ENCODE results near the gene SCN4A. TPM values are rescaled to one million over a fixed set of nuclear protein-coding genes. Genes with fewer than 3 reads are reported as not detected.
"Not testable (repeated sequence)": the region's sequence is repeated elsewhere in the genome, so short reads cannot be mapped to it uniquely, and the experiment has no call there.

Gene SCN4A
- total RNA-seq, 2 experiments from 2014 or later: 0.33 to 0.75 TPM

DNA sequence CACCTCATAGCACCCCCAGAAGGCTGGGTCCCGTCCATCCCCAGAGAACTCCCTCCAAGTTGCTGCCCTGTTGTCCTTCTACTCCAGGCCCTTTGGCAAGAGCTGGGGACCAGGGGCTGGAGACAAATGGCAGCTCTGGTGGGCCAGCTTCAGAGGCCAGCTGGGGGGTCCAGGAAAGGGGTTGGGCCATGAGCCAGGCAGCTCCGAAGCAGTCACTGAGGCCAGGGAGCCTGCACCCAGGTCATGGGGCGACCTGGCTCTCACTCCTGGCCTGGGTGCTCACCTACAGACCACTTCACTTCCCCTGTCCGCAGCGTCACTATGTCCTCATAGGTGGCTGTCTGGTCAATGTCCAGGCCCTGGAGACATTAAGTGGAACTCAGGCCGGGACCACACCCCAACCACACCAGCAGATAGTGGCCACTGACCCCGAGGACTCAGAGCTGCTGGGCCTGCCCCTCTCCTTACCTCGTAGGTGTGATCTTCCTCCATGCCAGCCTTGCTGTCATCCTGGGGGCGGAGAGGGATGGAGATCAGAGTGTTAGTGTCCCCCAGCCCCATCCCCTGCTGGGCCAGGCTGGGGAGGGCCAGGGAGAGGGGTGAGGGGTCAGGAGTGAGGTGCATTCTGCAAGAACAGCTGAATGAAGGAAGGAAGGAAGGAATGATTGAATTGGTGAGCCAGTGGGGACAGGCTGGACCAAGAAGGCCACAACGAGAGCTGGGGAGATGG lies 43.6 kb downstream of the SCN4A start:
- H3K9me3 Mint-ChIP-seq: no peaks in the 10 kb centered on the region
- ChIA-PET CTCF (interaction anchor here (0.9 to 2.0 kb wide), 7 partner anchors 9 to 205 kb away, joined by 3 to 8 read pairs (median 5); no protein-coding TSS in a partner anchor), POLR2A (no interaction called here)
- no peak overlapping the region for H3K4me3 Mint-ChIP-seq
- no peak for DNase-seq
- no peaks in the 10 kb centered on the region for H3K27me3 Mint-ChIP-seq
- peaks cover 17% of the 10 kb centered on the region for H3K4me1 Mint-ChIP-seq (ENCODE audit: low read depth)
- H3K27ac Mint-ChIP-seq: no peak overlapping the region
- intact Hi-C loops (cut with micrococcal nuclease): no loop called here
- H3K36me3 Mint-ChIP-seq: peaks cover 2% of the 10 kb centered on the region

DNA sequence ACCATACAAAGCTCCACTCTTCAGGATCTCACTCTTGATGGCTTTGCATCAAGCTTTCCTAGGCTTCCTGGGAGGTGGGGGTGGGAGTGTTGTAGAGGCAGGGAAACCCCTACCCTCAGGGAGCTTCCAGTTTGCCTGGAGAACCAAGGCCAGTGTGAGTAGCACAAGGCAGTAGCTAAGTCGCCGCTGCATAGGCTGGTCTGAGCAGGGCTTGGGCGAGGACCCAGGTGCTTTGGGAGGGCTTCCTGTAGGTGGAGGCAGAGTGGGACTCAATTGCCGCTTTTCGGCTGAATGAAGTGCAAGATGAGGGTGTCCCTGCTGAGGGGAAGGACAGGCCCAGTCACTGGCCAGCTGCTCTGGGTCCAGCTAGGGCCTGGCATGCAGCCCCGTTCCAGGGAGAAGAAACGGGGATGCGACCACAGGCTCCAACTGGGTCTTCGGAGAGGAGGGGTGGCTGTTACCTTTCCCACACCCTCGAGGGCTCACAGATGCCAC lies 44.5 kb downstream of the SCN4A start:
- Mint-ChIP-seq H3K9me3 (no peaks in the 10 kb centered on the region), H3K36me3 (peaks cover 2% of the 10 kb centered on the region), H3K27me3 (no peaks in the 10 kb centered on the region), H3K4me1 (ENCODE audit: low read depth) (peaks cover 17% of the 10 kb centered on the region), H3K27ac (no peak overlapping the region), H3K4me3 (no peak overlapping the region)
- ChIA-PET POLR2A (interaction anchor here (0.6 kb wide), 1 partner anchor 9 kb away, joined by 3 read pairs; no protein-coding TSS in a partner anchor), CTCF (interaction anchor here (0.9 to 2.0 kb wide), 5 partner anchors 18 to 205 kb away, joined by 3 to 6 read pairs (median 5); no protein-coding TSS in a partner anchor)
- intact Hi-C loops (cut with micrococcal nuclease): no loop called here
- no peak for DNase-seq

DNA sequence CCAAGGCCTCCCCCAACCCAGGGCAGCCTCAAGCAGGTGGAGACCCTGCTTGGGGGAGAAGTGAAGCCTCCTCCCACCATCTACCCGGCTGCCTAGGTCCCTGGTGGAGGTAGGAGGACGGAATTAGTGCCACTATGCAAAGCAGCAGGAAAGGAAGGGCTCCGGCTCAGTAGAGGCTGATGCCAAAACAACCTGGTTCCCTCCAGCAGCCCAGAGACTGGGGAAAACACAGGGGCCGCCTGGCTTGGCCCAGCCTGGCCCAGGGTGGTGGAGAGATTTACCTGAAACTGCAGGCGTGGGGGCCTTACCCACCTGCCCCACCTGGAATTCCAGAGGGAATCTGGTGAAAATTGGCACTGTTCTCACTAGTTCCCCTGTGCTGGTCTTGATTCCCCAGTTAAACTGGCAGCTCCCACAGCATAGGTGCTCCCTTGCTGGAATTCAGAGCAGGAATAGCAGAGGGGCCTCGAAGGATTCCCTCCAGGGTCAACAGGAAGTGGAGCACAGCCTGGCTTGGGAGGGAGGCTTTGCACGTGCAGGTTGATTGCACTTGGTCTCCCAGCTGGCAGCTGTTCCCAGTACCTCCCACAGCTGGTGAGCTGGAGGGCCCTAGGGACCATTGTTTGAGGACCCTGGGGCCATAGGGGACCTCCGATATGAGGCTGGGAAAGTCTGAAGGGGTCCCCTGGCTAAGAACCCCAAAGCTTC lies 45.1 kb downstream of the SCN4A start:
- Mint-ChIP-seq H3K27me3 (no peaks in the 10 kb centered on the region), H3K4me1 (ENCODE audit: low read depth) (peaks cover 16% of the 10 kb centered on the region), H3K27ac (no peak overlapping the region), H3K4me3 (no peak overlapping the region), H3K36me3 (peaks cover 2% of the 10 kb centered on the region), H3K9me3 (no peaks in the 10 kb centered on the region)
- ChIA-PET POLR2A (interaction anchor here (0.6 kb wide), 1 partner anchor 9 kb away, joined by 3 read pairs; no protein-coding TSS in a partner anchor), CTCF (interaction anchor here (0.9 to 2.0 kb wide), 5 partner anchors 19 to 206 kb away, joined by 3 to 6 read pairs (median 5); no protein-coding TSS in a partner anchor)
- intact Hi-C loops (cut with micrococcal nuclease): no loop called here
- no peak for DNase-seq

DNA sequence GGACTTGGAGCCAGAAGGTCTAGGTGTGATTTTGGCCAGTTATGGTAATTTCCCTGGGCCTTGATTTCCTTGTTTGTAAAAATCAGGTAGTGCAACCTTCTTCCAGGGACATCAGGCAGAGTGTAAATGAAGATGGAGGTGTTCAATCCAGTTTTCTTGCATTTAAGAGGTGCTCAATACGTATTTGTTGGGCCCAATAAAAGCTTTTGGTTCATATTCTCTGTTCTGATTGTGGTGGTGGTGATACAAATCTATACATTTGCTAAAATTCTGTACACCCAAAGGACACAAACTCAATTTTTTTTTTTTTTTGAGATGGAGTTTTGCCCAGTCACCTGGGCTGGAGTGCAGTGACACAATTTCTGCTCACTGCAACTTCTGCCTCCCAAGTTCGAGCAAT lies 46.6 kb downstream of the SCN4A start:
- POLR2A ChIA-PET: no interaction called here
- CTCF ChIA-PET: no interaction called here
- H3K27ac Mint-ChIP-seq: no peak overlapping the region
- H3K27me3 Mint-ChIP-seq: no peaks in the 10 kb centered on the region
- intact Hi-C loops (cut with micrococcal nuclease): no loop called here
- no peaks in the 10 kb centered on the region for H3K9me3 Mint-ChIP-seq
- no peak for DNase-seq
- H3K4me1 Mint-ChIP-seq (ENCODE audit: low read depth): peaks cover 6% of the 10 kb centered on the region
- H3K36me3 Mint-ChIP-seq: no peaks in the 10 kb centered on the region
- H3K4me3 Mint-ChIP-seq: no peak overlapping the region

DNA sequence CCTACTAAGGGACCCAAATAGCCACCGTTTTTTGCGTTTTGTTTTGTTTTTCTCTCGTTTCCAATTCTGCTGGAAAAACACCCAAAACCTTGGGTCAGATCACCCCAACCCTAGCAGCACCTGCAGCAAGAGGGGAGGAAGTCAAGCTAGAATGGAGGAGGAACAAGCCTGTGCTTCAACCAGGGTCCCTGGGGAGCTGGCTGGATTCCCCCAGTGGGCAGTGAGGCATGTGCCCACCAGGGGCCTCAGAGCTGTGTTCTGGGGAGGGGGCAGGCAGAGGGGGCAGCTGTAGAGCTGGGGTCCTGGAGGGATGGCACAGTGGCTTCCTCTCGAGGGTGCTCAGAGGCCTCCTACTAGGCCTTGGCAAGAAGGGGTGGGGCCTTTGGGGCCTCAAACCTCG lies 47.1 kb downstream of the SCN4A start:
- intact Hi-C loops (cut with micrococcal nuclease): no loop called here
- Mint-ChIP-seq H3K4me1 (ENCODE audit: low read depth) (peaks cover under 1% of the 10 kb centered on the region), H3K9me3 (no peaks in the 10 kb centered on the region), H3K27ac (no peak overlapping the region), H3K27me3 (no peaks in the 10 kb centered on the region), H3K36me3 (no peaks in the 10 kb centered on the region), H3K4me3 (no peak overlapping the region)
- DNase-seq: no peak
- CTCF ChIA-PET: interaction anchor here (1.0 to 1.1 kb wide), 3 partner anchors 13 to 65 kb away, joined by 3 to 4 read pairs (median 3); no protein-coding TSS in a partner anchor
- POLR2A ChIA-PET: no interaction called here

DNA sequence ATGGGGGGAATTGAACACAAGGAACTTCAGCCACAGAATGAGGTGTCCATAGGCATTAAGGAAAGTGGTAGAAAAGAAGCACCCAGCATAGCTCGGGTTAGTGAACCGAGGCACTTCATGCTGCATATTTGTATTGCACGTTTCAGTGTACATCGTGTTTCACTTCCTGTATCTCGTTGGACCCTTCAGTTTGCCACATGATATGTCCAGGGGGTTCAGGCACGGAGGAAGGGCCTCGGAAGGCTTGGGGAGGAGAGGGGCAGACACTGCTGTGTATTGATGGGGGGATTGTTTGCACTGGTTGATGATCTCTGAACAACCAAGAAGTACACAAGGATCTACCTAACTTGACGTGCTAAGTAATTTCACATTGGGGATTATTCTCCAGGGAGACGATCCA lies 50.3 kb downstream of the SCN4A start:
- H3K36me3 Mint-ChIP-seq; H3K27ac Mint-ChIP-seq; intact Hi-C loops (cut with micrococcal nuclease); H3K4me1 Mint-ChIP-seq (ENCODE audit: low read depth); H3K9me3 Mint-ChIP-seq; H3K27me3 Mint-ChIP-seq; POLR2A ChIA-PET; H3K4me3 Mint-ChIP-seq; DNase-seq: not testable (repeated sequence)
- CTCF ChIA-PET: interaction anchor here (0.7 to 2.3 kb wide), 5 partner anchors 11 to 140 kb away, joined by 3 to 10 read pairs (median 4); no protein-coding TSS in a partner anchor

DNA sequence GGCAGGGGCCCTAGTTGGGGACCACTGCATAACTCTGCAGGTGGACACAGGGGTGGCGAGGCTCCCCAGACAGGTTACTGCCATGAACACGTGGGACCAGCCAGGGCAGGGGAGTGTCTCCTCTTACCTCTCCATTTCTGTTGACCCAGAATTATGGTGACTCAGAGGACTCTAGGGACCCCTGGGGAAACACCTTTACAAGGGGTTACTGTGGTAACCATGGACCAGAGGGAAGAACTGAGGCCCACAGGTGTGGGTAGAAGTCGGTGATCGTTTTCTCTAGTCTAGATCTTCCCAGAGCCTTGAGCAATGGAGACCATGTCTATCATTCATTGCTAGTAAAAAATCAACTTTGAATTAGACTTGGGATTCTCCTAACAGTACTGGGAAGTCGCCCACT lies 51.9 kb downstream of the SCN4A start:
- intact Hi-C loops (cut with micrococcal nuclease); H3K27ac Mint-ChIP-seq; H3K4me3 Mint-ChIP-seq; H3K4me1 Mint-ChIP-seq (ENCODE audit: low read depth); POLR2A ChIA-PET; H3K9me3 Mint-ChIP-seq; H3K27me3 Mint-ChIP-seq; DNase-seq; H3K36me3 Mint-ChIP-seq: not testable (repeated sequence)
- CTCF ChIA-PET: interaction anchor here (1.7 to 6.5 kb wide), 10 partner anchors 9 to 361 kb away, joined by 3 to 94 read pairs (median 16); partner anchors contain the start of genes CD79B and CSHL1

DNA sequence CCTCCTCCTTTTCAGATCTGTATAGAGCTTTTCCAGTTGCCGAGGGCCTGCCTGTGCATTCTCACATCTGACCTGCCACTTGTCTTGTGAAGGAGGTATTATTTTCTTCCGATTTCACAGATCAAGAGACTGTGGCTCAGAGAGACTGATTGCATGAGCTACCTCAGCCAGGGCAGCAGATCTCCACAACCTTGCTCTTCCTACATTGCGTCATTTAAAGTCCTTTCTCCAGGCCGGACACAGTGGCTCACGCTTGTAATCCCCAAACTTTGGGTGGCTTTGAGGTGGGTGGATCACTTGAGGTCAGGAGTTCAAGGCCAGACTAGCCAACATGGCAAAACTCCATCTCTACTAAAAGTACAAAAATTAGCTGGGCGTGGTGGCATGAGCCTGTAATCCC lies 52.7 kb downstream of the SCN4A start:
- H3K9me3 Mint-ChIP-seq; POLR2A ChIA-PET; intact Hi-C loops (cut with micrococcal nuclease): not testable (repeated sequence)

DNA sequence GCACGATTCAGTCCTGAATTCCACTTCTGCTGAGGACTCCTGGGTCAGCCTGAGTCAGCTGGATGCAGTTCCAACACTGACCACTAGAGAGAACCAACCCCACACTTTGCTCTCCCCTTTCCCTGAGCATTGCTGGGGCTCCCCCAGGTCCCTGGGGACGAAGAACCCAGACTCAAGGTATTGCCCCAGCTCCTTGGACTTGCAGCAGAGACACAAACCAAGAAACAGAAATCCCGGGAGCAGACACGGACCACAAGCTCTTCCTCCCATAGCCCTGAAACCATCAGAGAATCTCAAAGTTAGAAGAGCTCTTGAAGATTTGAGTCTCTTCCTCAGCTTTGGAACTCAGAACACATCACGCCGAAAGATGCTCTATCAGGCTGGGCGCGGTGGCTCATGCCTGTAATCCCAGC lies 53.4 kb downstream of the SCN4A start:
- Mint-ChIP-seq H3K9me3 (no peaks in the 10 kb centered on the region), H3K27me3 (no peaks in the 10 kb centered on the region), H3K4me3 (peak overlapping the region; percentile 27), H3K36me3 (no peaks in the 10 kb centered on the region), H3K4me1 (ENCODE audit: low read depth) (peaks cover 6% of the 10 kb centered on the region), H3K27ac (peak overlapping the region; percentile 44)
- CTCF ChIA-PET: interaction anchor here (0.6 to 6.5 kb wide), 45 partner anchors 8 to 619 kb away, joined by 3 to 94 read pairs (median 4); partner anchors contain the start of genes CD79B and CSHL1
- POLR2A ChIA-PET: interaction anchor here (1.1 to 1.7 kb wide), 2 partner anchors 106 to 228 kb away, joined by 3 to 4 read pairs; no protein-coding TSS in a partner anchor
- DNase-seq: peak; percentile 84
- intact Hi-C loops (cut with micrococcal nuclease): loop anchor here (1.0 to 10.0 kb wide), 5 partner anchors 27 to 365 kb away; partner anchors contain the start of gene ERN1

More for the DNA sequence above, 52.7 kb downstream of the SCN4A start:
- CTCF ChIA-PET: interaction anchor here (0.7 to 6.5 kb wide), 35 partner anchors 9 to 372 kb away, joined by 3 to 94 read pairs (median 6); partner anchors contain the start of genes CD79B and CSHL1
- not testable (repeated sequence) for H3K27me3 Mint-ChIP-seq; H3K27ac Mint-ChIP-seq; H3K4me1 Mint-ChIP-seq (ENCODE audit: low read depth); H3K36me3 Mint-ChIP-seq; H3K4me3 Mint-ChIP-seq; DNase-seq

DNA sequence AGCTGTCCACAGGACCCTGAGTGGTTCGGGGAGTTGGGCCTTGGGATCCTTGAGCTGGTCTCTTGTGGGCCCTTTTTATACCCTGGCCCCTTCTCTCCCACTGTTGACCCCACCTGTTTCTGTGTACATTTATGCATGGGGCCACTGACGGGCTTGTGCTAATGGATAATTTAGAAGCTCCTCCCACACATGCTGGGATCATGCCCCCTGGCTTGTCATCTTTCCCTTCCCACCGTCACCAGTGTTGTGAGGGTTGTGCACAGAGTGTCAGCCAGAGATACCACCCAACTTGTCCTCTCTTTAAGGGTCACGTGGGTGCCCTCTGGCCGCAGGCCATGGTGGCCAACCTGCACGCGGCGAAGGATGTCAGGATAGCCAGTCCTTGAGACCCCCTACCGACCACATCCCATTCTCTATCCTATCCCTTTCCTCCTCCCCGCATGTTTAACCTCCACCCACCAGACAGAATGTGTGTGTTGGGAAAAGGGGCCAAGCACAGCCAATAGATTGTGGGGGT lies 53.9 kb downstream of the SCN4A start, which contains the start of gene GH1:
TSS of gene GH1 (minus strand) at position 51 of the 517 bp plus-strand sequence. CDS start 63 bp downstream, outside the sequence.
- H3K4me1 Mint-ChIP-seq (ENCODE audit: low read depth); H3K27me3 Mint-ChIP-seq; H3K9me3 Mint-ChIP-seq; H3K36me3 Mint-ChIP-seq; DNase-seq: not testable (repeated sequence)
- intact Hi-C loops (cut with micrococcal nuclease): loop anchor here (1.0 to 10.0 kb wide), 5 partner anchors 28 to 366 kb away; partner anchors contain the start of gene ERN1
- Mint-ChIP-seq H3K27ac (peak within 1 kb of the TSS; percentile 44), H3K4me3 (peak within 1 kb of the TSS; percentile 27)
- ChIA-PET POLR2A (interaction anchor here (1.1 to 1.7 kb wide), 2 partner anchors 106 to 229 kb away, joined by 3 to 4 read pairs; no protein-coding TSS in a partner anchor), CTCF (interaction anchor here (0.6 to 6.5 kb wide), 42 partner anchors 7 to 1829 kb away, joined by 3 to 94 read pairs (median 4); partner anchors contain the start of genes CD79B, CSHL1 and ICAM2)

DNA sequence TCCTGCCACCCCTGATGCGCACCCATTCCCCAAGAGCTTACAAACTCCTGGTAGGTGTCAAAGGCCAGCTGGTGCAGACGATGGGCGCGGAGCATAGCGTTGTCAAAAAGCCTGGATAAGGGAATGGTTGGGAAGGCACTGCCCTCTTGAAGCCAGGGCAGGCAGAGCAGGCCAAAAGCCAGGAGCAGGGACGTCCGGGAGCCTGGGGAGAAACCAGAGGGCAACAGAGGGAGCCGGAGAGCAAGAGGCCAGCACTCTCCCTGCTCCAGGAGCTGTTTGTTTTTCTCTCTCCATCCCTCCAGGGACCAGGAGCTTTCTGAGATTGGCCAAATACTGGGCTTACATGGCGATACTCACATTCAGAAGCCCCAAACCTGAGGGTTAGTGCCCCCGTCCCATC lies 54.4 kb downstream of the SCN4A start:
- H3K27me3 Mint-ChIP-seq: no peaks in the 10 kb centered on the region
- no peak overlapping the region for H3K4me3 Mint-ChIP-seq
- no peaks in the 10 kb centered on the region for H3K9me3 Mint-ChIP-seq
- CTCF ChIA-PET: interaction anchor here (0.6 to 6.5 kb wide), 14 partner anchors 13 to 1828 kb away, joined by 3 to 94 read pairs (median 8); partner anchors contain the start of gene ICAM2
- POLR2A ChIA-PET: interaction anchor here (1.7 kb wide), 1 partner anchor 107 kb away, joined by 4 read pairs; no protein-coding TSS in a partner anchor
- no peak overlapping the region for H3K27ac Mint-ChIP-seq
- H3K4me1 Mint-ChIP-seq (ENCODE audit: low read depth): peaks cover 6% of the 10 kb centered on the region
- intact Hi-C loops (cut with micrococcal nuclease): loop anchor here (2.0 to 10.0 kb wide), 3 partner anchors 28 to 366 kb away; partner anchors contain the start of gene ERN1
- H3K36me3 Mint-ChIP-seq: no peaks in the 10 kb centered on the region
- DNase-seq: no peak

Data from activated CD4-positive, alpha-beta memory T cell treated with anti-CD3 and anti-CD28 coated beads for 36 hours (primary cell).